Effector memory CD8-positive, alpha-beta T cell (primary cell): ENCODE data around the gene SOX3.

Experiments used
- ATAC-seq: fragments of 150-1000 bp; cut with Tn5 transposase; replicated peaks from 2 replicates; pipeline ENCODE4 v1.10.0; 2021; ENCODE audit warnings: mild to moderate bottlenecking, moderate library complexity
- DNase-seq, 3 experiments: peaks; one replicate each; pipeline ENCODE4 v3.0.0; 2021
- H3K27ac Mint-ChIP-seq, 2 donors: one replicate each; pipeline ENCODE4 v1.8.0; 2022; ENCODE audit warnings: mild to moderate bottlenecking in 2 of 2, mixed read lengths in 2 of 2, moderate library complexity in 2 of 2
- H3K27me3 Mint-ChIP-seq, 2 donors: one replicate each; pipeline ENCODE4 v1.8.0; 2022; ENCODE audit warnings: mixed read lengths in 2 of 2
- H3K36me3 Mint-ChIP-seq: one replicate; pipeline ENCODE4 v1.8.0; 2022; ENCODE audit warnings: mild to moderate bottlenecking, moderate library complexity, mixed read lengths; ENCODE audit not compliant: insufficient read depth
- H3K4me1 Mint-ChIP-seq, 2 donors: one replicate each; pipeline ENCODE4 v1.8.0; 2022; ENCODE audit warnings: low read depth in 2 of 2, mixed read lengths in 2 of 2
- H3K4me3 Mint-ChIP-seq, 2 donors: one replicate each; pipeline ENCODE4 v1.8.0; 2022; ENCODE audit warnings: mild to moderate bottlenecking in 2 of 2, mixed read lengths in 2 of 2, moderate library complexity in 2 of 2
- H3K9me3 Mint-ChIP-seq, 2 donors: one replicate each; pipeline ENCODE4 v1.8.0; 2022; ENCODE audit warnings: mixed read lengths in 2 of 2

Gene SOX3

GRCh38 chrX:140467211-140467610 lies 37.7 kb downstream of the SOX3 start:
- ATAC-seq (no peak), DNase-seq (no peak)
- Mint-ChIP-seq H3K4me1 (no peaks in the 10 kb centered on the region), H3K4me3 (no peak overlapping the region), H3K36me3 (no peaks in the 10 kb centered on the region), H3K9me3 (peaks cover 2 to 6% of the 10 kb centered on the region in 2 donors), H3K27ac (no peak overlapping the region), H3K27me3 (no peaks in the 10 kb centered on the region)
